ENCODE measurements around the gene DENND5A.

DENND5A gene

DNA sequence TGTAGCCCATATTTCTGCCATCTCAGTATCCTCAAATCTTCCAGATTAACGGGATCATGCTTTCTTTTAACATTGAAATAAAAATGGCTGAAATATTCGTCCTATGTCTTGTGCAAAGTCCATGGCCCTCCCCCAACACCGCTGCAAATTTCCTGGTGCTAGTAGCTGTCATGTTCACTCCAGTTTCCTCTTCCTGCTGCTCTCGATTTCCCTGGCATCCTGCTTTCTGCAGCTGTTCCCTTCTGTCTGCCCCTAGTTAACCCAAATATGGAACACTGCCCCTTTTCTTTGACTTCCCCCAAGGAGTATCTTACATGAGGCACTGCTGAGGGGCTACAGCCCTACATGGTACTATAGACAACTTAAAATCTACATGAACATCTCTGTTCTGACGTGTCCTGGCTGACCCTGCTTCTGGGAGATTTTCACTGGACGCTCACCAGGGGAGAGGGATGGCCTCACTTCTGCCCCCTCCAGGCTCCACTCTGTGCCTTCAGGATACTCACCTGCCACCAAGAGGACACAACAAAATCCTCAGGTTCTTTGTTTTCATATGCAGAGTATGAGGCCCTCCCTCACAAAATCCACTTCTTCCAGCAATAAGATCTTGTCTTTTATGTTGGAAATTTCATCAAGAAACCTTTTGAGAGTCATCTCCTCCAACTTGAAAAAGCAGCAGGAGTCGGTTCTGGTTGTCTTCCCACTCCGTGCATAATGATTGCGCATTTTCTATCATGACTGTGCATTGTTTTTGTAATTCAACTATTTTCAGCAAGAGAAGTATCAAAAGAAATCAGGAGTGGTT is 144.3 kb downstream of the DENND5A start:
- TF ChIP-seq, protein P1, sequence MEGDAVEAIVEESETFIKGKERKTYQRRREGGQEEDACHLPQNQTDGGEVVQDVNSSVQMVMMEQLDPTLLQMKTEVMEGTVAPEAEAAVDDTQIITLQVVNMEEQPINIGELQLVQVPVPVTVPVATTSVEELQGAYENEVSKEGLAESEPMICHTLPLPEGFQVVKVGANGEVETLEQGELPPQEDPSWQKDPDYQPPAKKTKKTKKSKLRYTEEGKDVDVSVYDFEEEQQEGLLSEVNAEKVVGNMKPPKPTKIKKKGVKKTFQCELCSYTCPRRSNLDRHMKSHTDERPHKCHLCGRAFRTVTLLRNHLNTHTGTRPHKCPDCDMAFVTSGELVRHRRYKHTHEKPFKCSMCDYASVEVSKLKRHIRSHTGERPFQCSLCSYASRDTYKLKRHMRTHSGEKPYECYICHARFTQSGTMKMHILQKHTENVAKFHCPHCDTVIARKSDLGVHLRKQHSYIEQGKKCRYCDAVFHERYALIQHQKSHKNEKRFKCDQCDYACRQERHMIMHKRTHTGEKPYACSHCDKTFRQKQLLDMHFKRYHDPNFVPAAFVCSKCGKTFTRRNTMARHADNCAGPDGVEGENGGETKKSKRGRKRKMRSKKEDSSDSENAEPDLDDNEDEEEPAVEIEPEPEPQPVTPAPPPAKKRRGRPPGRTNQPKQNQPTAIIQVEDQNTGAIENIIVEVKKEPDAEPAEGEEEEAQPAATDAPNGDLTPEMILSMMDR (IDR thresholded peaks at IDR 0.05; ENCODE audit: borderline replicate concordance, extremely low read depth, low read length, poor library complexity, severe bottlenecking) = peak; percentile 12
- TF ChIP-seq EZH2 (IDR thresholded peaks at IDR 0.05; ENCODE audit: borderline replicate concordance, low read depth, low read length, severe bottlenecking) = no peak
- ATAC-seq (ENCODE audit: insufficient read depth, low read depth) = no peak
- H3K36me3 ChIP-seq (ENCODE audit: insufficient read depth, low read length) = no peaks in the 10 kb centered on the region
- no peak overlapping the region for H3K9ac ChIP-seq (ENCODE audit: low read depth, low read length)
- no peak overlapping the region for H3K4me3 ChIP-seq (ENCODE audit: low read depth in 1 of 2, low read length in 2 of 2)
- H3K4me1 ChIP-seq (ENCODE audit: insufficient read depth, low read length) = no peaks in the 10 kb centered on the region
- no peaks in the 10 kb centered on the region for H4K20me1 ChIP-seq (ENCODE audit: insufficient read depth, low read length)
- no peaks in the 10 kb centered on the region for H3K9me3 ChIP-seq (ENCODE audit: insufficient read depth, low read length, severe bottlenecking)
- no peak overlapping the region for H3K27ac ChIP-seq (ENCODE audit: low read length)
- no peak overlapping the region for H3K4me2 ChIP-seq (ENCODE audit: insufficient read depth, low read length)
- DNase-seq = no peak
- peaks cover 7% of the 10 kb centered on the region for H3K27me3 ChIP-seq (ENCODE audit: insufficient read depth, low read length, poor library complexity)
- H2AFZ ChIP-seq (ENCODE audit: low read depth, low read length) = no peak overlapping the region
- H3K79me2 ChIP-seq (ENCODE audit: insufficient read depth, low read length) = no peaks in the 10 kb centered on the region

DNA sequence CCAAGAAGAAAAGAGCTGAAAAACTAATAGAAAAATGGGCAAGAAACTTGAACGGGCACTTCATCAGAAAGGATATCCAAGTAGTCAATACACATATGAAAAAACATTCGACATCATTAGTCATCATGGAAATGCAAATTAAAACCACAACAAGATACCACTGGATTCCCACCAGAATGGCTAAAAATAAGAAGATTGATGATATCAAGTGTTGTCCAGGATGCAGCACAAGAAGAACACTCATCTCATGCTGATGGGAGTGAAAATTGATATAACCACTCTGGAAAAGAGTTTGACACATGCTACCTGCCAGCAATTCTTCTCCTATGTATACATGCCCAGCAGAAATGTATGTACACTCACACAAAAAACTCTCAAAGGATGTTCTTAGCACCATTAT is 146.9 kb downstream of the DENND5A start:
- no peak overlapping the region for H3K4me3 ChIP-seq (ENCODE audit: low read depth in 1 of 2, low read length in 2 of 2)
- TF ChIP-seq EZH2 (IDR thresholded peaks at IDR 0.05; ENCODE audit: borderline replicate concordance, low read depth, low read length, severe bottlenecking) = no peak
- TF ChIP-seq, protein P1 (IDR thresholded peaks at IDR 0.05; ENCODE audit: borderline replicate concordance, extremely low read depth, low read length, poor library complexity, severe bottlenecking) = no peak
- no peaks in the 10 kb centered on the region for H3K27me3 ChIP-seq (ENCODE audit: insufficient read depth, low read length, poor library complexity)
- ATAC-seq (ENCODE audit: insufficient read depth, low read depth) (no peak), DNase-seq (no peak)
- no peak overlapping the region for H3K4me2 ChIP-seq (ENCODE audit: insufficient read depth, low read length)
- H3K36me3 ChIP-seq (ENCODE audit: insufficient read depth, low read length) = no peaks in the 10 kb centered on the region
- no peak overlapping the region for H3K9ac ChIP-seq (ENCODE audit: low read depth, low read length)
- H2AFZ ChIP-seq (ENCODE audit: low read depth, low read length) = no peak overlapping the region
- no peaks in the 10 kb centered on the region for H3K9me3 ChIP-seq (ENCODE audit: insufficient read depth, low read length, severe bottlenecking)
- H3K27ac ChIP-seq (ENCODE audit: low read length) = no peak overlapping the region
- no peaks in the 10 kb centered on the region for H4K20me1 ChIP-seq (ENCODE audit: insufficient read depth, low read length)
- H3K79me2 ChIP-seq (ENCODE audit: insufficient read depth, low read length) = no peaks in the 10 kb centered on the region
- no peaks in the 10 kb centered on the region for H3K4me1 ChIP-seq (ENCODE audit: insufficient read depth, low read length)

DNA sequence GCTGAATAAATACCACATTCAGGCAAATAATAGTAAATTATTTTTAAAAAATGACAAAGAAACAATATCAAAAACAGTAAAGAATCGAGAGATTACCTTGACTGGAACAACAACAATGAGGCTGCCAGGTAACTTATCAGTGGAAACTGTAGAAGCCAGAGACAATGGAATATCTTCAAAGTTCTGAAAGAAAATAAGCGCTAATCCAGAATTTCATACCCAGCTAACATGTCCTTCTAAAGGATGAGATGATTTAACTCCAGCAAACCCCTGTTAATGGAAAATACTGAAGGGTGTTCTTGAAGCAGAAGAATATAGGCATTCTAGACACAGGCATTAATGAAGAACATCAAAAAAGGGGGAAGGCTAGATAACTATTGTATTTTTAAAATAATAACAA is 153.1 kb downstream of the DENND5A start:
- DNase-seq = no peak
- Histone ChIP-seq H3K4me3 (ENCODE audit: low read depth in 1 of 2, low read length in 2 of 2) (no peak overlapping the region), H3K9ac (ENCODE audit: low read depth, low read length) (no peak overlapping the region), H3K36me3 (ENCODE audit: insufficient read depth, low read length) (no peaks in the 10 kb centered on the region), H3K4me2 (ENCODE audit: insufficient read depth, low read length) (no peak overlapping the region), H3K79me2 (ENCODE audit: insufficient read depth, low read length) (no peaks in the 10 kb centered on the region), H2AFZ (ENCODE audit: low read depth, low read length) (no peak overlapping the region), H3K27ac (ENCODE audit: low read length) (no peak overlapping the region), H3K9me3 (ENCODE audit: insufficient read depth, low read length, severe bottlenecking) (peaks cover 9% of the 10 kb centered on the region), H3K27me3 (ENCODE audit: insufficient read depth, low read length, poor library complexity) (no peaks in the 10 kb centered on the region), H3K4me1 (ENCODE audit: insufficient read depth, low read length) (no peaks in the 10 kb centered on the region), H4K20me1 (ENCODE audit: insufficient read depth, low read length) (no peaks in the 10 kb centered on the region)
- no peak for TF ChIP-seq EZH2 (IDR thresholded peaks at IDR 0.05; ENCODE audit: borderline replicate concordance, low read depth, low read length, severe bottlenecking)
- TF ChIP-seq, protein P1 (IDR thresholded peaks at IDR 0.05; ENCODE audit: borderline replicate concordance, extremely low read depth, low read length, poor library complexity, severe bottlenecking) = no peak
- no peak for ATAC-seq (ENCODE audit: insufficient read depth, low read depth)
